ENCODE data around the gene KIAA1614. TPM values are rescaled to one million over a fixed set of nuclear protein-coding genes. Genes with fewer than 3 reads are reported as not detected.

The KIAA1614 gene
- total and polyA plus RNA-seq, 4 donors, result 2.1 to 6.4 (median 4.5) TPM

DNA sequence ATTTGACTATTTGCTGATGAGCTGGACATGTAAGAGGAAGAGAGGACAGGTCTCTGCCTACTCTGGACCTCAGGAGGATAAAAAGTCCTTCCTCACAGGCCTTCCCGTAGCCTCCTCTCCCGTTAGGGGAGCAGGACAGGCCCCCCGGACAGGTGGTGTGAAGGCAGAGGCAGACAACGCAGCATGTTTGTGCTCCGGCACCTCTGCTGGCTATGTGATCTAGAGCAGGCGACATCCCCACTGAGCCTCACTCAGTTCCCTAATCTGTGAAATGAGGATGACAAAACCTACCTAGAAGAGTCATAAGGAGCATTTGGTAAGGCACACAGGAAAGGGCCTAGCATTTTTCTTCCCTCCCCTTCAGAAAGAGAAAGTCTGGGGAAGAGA lies 34.8 kb downstream of the KIAA1614 start:
- DNase-seq, result no peak
- Histone ChIP-seq H3K9ac (ENCODE audit: insufficient read depth in 1 of 2, low read length in 2 of 2) (no peak overlapping the region), H3K4me3 (no peak overlapping the region), H3K4me1 (ENCODE audit: control insufficient read depth in 5 of 5, insufficient read depth in 5 of 5, low read length in 5 of 5) (peaks cover 0 to 21% (median 0%) of the 10 kb centered on the region in 5 donors), H3K27ac (ENCODE audit: low read depth in 1 of 2, low read length in 1 of 2) (peak overlapping the region in 1 of 2 donors; percentile 5), H3K9me3 (ENCODE audit: control insufficient read depth in 4 of 4, insufficient read depth in 3 of 4, low read length in 3 of 4) (peaks cover 0 to 3% (median 0%) of the 10 kb centered on the region in 4 donors), H3K36me3 (ENCODE audit: control insufficient read depth in 4 of 4, insufficient read depth in 4 of 4, low read length in 4 of 4) (peaks cover 2 to 31% (median 23%) of the 10 kb centered on the region in 4 donors), H3K27me3 (ENCODE audit: control insufficient read depth in 3 of 3, insufficient read depth in 3 of 3, low read length in 2 of 3) (no peaks in the 10 kb centered on the region)
- 96 to 99% methylated on average over 6 of the region's 6 CpGs for WGBS, 2 donors
- ATAC-seq (ENCODE audit: insufficient read depth, low FRiP score), result no peak
- TF ChIP-seq, protein P1, sequence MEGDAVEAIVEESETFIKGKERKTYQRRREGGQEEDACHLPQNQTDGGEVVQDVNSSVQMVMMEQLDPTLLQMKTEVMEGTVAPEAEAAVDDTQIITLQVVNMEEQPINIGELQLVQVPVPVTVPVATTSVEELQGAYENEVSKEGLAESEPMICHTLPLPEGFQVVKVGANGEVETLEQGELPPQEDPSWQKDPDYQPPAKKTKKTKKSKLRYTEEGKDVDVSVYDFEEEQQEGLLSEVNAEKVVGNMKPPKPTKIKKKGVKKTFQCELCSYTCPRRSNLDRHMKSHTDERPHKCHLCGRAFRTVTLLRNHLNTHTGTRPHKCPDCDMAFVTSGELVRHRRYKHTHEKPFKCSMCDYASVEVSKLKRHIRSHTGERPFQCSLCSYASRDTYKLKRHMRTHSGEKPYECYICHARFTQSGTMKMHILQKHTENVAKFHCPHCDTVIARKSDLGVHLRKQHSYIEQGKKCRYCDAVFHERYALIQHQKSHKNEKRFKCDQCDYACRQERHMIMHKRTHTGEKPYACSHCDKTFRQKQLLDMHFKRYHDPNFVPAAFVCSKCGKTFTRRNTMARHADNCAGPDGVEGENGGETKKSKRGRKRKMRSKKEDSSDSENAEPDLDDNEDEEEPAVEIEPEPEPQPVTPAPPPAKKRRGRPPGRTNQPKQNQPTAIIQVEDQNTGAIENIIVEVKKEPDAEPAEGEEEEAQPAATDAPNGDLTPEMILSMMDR (IDR thresholded peaks at IDR 0.05; ENCODE audit: control extremely low read depth, extremely low read depth), result no peak

- H3K36me3 ChIP-seq (ENCODE audit: control insufficient read depth in 4 of 4, insufficient read depth in 4 of 4, low read length in 4 of 4), result peaks cover 2 to 31% (median 22%) of the 10 kb centered on the region in 4 donors
- TF ChIP-seq, protein P1 (IDR thresholded peaks at IDR 0.05; ENCODE audit: control extremely low read depth, extremely low read depth), result no peak
- H3K9me3 ChIP-seq (ENCODE audit: control insufficient read depth in 4 of 4, insufficient read depth in 3 of 4, low read length in 3 of 4), result peaks cover 0 to 3% (median 0%) of the 10 kb centered on the region in 4 donors
- ATAC-seq (ENCODE audit: insufficient read depth, low FRiP score) (no peak), DNase-seq (peak; percentile 64 to 76 (median 71))
- H3K4me1 ChIP-seq (ENCODE audit: control insufficient read depth in 5 of 5, insufficient read depth in 5 of 5, low read length in 5 of 5), result peaks cover 0 to 21% (median 0%) of the 10 kb centered on the region in 5 donors
- peak overlapping the region in 1 of 2 donors; percentile 46 for H3K9ac ChIP-seq (ENCODE audit: insufficient read depth in 1 of 2, low read length in 2 of 2)
- WGBS, 2 donors, result 93 to 95% methylated on average over 22 of the region's 22 CpGs
- H3K4me3 ChIP-seq, result no peak overlapping the region
- no peaks in the 10 kb centered on the region for H3K27me3 ChIP-seq (ENCODE audit: control insufficient read depth in 3 of 3, insufficient read depth in 3 of 3, low read length in 2 of 3)
- peak overlapping the region in 1 of 2 donors; percentile 37 for H3K27ac ChIP-seq (ENCODE audit: low read depth in 1 of 2, low read length in 1 of 2)
Observed at GRCh38 chr1:180947901-180948640, 35.4 kb downstream of the KIAA1614 start.

DNA sequence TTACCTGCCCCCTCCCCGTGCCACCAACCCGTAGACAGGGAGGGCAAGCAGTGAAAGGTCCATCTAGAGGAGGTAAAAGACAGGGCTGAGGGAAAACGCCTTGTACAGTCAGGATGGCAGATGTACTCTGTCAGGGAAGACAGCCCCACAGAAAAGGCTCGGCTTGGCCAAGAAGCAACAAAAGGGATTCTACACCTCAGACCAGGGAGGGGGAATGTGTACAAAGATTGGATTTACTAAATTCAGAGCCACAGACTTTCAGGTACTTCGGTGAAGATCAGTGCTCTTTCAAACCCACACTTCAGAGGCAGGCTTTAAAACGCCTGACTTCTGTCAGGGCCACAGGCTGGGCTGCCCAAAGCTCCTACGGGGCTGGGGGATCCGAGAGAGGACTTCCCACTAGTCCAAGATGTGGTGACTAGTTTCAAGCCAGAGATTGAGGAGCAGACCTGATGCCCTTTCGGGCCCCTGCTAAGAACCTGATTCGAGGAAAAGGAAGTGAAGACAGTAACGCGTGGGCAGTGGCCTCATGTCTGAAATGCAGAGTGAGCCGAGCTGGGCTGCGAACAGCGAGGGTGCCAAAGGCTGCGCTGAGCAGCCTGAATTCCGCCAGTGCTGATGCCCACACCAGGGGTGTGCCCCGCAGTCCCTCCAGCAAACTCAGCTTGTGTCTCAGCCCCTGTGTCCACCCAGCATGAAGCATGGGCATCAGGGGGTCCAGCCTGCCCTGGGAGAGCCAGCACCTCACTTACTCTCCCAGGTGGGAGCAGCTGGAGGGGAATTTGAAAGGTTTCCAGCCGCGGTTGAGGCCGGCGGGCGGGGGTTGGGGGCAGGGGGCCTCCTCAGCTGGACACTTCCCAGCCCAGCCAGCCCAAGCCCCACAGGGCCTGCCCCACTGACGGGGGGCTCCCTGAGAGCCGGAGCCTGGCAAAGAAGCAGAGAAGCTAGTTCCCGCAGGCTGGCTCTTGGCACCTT lies 36.2 kb downstream of the KIAA1614 start:
- TF ChIP-seq, protein P1 (IDR thresholded peaks at IDR 0.05; ENCODE audit: control extremely low read depth, extremely low read depth), result no peak
- H3K4me3 ChIP-seq, result no peak overlapping the region
- WGBS, 2 donors, result 75 to 81% methylated on average over 26 of the region's 26 CpGs
- peak; percentile 45 to 78 (median 73) for DNase-seq
- H3K4me1 ChIP-seq (ENCODE audit: control insufficient read depth in 5 of 5, insufficient read depth in 5 of 5, low read length in 5 of 5), result peaks cover 2 to 28% (median 3%) of the 10 kb centered on the region in 5 donors
- no peak for ATAC-seq (ENCODE audit: insufficient read depth, low FRiP score)
- H3K9ac ChIP-seq (ENCODE audit: insufficient read depth in 1 of 2, low read length in 2 of 2), result peak overlapping the region in 1 of 2 donors; percentile 46
- H3K36me3 ChIP-seq (ENCODE audit: control insufficient read depth in 4 of 4, insufficient read depth in 4 of 4, low read length in 4 of 4), result peaks cover 2 to 31% (median 22%) of the 10 kb centered on the region in 4 donors
- H3K9me3 ChIP-seq (ENCODE audit: control insufficient read depth in 4 of 4, insufficient read depth in 3 of 4, low read length in 3 of 4), result peaks cover 0 to 3% (median 0%) of the 10 kb centered on the region in 4 donors
- H3K27me3 ChIP-seq (ENCODE audit: control insufficient read depth in 3 of 3, insufficient read depth in 3 of 3, low read length in 2 of 3), result no peaks in the 10 kb centered on the region
- H3K27ac ChIP-seq (ENCODE audit: low read depth in 1 of 2, low read length in 1 of 2), result peak overlapping the region in 1 of 2 donors; percentile 13
